HG02852 (cell line): ENCODE data around the gene MMAB.

Source experiments
- ATAC-seq: cut with Tn5 transposase; IDR thresholded peaks from one replicate; pipeline ENCODE4 v1.9.1; 2021; ENCODE audit warnings: mild to moderate bottlenecking, moderate library complexity; ENCODE audit not compliant: unreplicated experiment

Gene MMAB

GRCh38 chr12:109541413-109541726, 31.9 kb downstream of the MMAB start:
- ATAC-seq = no peak

- no peak for ATAC-seq
These were observed 32.5 kb downstream of the MMAB start for GRCh38 chr12:109540526-109541412.

GRCh38 chr12:109539508-109539907, 33.8 kb downstream of the MMAB start:
- no peak for ATAC-seq

GRCh38 chr12:109538191-109538863, 35.0 kb downstream of the MMAB start:
- ATAC-seq = no peak

DNA sequence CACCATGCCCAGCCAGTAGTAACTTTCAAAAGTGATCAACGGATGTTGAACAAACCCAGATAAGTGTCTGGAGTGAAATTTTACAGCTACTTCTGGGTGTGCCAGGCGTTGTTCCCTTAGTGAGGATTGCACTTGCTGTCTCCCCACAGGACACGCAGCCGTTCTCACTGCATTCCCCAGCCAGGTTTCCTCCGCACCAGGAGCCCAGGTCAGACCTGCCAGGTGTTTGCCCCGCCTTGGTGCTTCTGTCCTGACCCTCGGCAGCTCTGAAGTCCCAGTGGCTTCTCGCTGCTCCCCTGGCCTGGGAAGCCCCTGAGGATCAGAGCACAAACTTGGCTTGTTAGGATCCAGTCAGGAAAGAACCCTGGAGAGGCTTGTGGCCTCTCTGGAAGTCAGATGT, 36.2 kb downstream of the MMAB start:
- ATAC-seq = no peak

DNA sequence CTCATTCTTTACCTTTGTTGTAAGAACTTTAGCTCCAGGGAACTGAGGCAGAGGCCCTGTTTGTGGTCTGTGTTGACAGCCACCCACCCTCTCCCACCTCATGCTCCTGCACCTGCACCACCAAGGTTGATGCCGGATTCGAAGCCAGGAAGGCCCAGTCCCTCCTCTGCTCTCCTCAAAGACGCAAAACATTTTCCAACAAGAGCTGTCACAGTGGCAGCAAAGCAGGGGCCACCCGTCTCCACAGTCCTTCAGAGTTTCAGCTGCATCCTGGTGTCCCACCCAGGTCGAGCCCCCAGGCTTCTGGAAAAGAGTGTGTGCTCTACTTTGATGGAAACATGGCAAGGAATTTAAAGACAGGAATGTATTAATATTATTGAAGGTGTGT, 37.4 kb downstream of the MMAB start:
- ATAC-seq = no peak

GRCh38 chr12:109535231-109535862, 38.0 kb downstream of the MMAB start:
- ATAC-seq = no peak

GRCh38 chr12:109534456-109534855, 38.8 kb downstream of the MMAB start:
- no peak for ATAC-seq

DNA sequence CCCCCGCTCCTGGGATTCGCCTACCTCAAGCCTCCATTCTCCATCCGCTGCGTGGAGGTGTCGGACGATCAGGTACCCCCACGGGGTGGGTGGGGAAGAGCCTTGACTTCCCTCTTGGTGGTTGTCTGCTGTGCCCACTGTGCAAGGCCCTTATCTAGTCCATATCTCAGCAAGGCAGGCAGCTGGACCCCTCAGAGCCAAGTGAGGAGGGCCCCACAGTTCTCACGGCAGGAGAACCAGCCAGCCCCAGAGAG, 39.9 kb downstream of the MMAB start:
- no peak for ATAC-seq

GRCh38 chr12:109532721-109533486, 40.4 kb downstream of the MMAB start:
- ATAC-seq = no peak

DNA sequence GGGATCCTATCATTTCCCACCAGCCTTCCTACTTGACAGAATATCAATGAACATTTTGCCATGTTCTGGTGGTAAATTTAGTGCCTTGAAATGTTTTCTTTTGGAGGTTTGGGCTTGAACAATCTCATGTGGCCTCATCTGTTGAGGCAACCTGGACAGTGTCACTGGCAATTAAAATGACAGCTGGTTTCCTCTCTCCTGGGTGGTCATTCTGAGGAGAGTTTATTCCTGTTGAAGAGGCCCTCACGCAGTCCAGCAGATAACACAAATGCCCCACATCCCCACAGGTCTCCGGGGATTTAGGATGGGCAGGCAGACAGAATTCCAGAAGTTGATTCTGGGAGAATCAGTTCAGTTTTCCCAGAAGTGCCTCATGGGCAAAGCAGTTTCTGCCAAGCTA, 41.9 kb downstream of the MMAB start:
- ATAC-seq = no peak

DNA sequence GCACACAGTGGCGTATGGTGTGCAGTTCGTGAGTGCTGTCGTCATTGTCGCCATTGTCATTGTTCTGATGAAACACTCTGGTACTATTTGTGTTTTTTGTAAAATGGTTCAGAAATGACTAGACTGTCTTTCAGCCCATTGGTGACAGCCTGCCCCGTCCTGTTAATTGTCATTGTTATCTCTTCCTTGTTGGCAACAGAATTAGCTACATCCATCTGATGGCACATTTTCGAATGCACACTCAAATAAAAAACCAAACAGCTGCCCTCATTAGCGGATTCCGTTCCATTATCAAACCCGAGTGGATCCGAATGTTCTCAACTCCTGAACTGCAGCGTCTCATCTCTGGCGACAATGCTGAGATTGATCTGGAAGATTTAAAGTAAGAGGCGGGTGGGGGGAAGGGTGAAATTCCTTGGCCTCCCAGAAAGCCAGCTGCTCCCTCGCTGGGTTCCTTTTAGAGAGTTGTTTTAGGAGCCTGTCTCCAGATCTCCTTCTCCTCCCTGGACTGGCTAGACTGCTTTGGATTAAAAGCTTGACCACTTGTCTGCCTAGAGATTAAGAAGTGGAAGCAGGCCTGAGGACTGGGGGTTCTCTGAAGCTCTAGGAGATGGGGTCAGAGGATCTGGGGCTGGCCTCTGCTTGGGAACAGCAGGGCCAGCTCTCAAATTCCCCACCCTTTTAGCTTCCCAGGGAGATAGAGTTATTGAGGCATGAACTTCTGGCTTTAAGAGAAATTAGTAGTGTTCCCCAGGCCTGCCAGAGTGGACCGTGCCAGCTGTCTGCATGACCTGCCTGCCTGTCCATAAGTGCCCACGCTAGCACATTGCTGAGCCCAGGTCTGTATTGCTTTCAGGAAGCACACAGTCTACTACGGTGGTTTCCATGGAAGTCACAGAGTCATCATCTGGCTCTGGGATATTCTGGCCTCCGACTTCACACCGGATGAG, 43.3 kb downstream of the MMAB start:
- ATAC-seq = no peak

DNA sequence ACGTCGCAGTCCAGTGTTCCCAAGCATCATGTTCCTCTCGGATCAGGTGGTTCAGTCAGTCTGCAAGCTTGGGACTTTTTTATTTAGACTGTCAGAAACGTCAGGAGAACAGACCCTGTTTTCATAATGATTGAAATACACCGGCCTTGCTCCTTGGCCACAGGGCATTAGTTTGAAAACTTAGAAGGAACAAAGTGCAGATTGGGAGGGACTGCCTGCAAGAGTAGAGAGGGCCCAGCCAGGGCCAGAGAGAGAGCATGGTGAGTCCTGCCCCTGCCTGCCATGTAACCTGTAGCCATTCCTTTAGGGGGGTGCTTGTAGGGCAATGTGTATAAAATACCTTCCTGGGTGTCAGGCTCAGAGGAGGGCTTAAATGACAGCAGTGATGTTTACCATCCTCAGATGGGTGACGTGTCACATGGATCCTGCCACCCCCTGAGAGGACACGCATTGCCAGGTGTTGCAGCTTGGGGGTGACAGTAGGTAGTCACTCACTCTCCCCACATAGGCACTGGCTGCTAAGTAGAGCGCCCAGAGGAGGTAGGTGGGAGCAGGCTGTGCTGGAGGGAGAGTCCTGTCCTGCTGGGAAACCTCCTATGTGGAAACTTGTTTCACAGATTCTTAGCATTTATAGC, 45.7 kb downstream of the MMAB start:
- no peak for ATAC-seq

DNA sequence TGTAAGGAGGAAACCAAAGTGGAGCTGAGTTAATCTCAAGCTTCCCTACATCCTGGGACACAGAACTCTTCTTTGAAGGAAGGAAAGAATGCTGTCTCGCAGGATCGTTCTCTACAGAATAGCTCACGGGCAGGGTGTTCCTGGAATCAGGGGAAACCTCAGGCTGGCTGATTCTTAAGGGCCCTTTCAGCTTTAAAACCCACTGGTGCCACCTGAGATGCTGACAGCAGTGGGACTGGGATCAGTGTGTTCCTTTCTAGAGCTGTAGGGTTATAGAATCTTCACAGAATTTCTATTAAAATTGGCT, 48.1 kb downstream of the MMAB start:
- ATAC-seq = no peak

DNA sequence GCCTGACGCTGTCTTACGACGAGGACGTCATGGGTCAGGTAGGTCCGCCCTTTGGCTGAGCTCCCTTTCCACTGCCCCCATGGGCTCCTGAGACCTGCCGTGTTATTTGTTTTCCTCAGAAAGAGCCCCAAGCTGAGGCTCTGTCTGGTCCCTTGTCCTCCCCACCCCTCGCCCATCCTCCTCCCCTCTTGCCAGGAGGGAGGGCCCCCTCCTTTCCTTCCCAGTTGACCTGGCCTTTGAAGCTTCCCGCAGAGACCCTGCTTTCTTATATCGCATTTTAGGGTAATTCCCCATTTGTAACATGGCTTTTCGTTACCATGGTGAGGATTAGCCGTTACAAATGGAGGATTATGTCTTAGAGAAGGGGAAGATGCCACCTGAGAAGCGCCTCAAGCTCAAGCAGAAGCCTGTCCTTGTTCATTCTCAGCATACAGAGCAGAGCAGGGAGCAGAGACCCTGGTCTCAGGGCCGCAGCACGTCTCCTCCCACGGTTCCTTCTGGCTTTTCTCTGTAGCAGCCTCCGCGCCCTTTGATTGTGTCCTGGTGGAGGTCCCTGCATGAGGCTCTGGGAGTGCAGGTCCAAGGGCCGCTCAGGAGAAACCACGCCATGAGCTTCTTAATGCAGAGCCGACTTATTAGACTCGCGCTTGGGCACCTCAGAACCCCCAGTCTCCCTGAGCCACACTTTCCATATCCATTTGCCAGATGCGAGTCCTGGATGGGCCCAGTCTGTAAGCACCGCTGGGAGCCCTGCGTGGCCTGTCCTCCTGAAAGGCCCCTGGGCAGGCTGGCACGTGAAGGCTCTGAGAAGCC, 48.6 kb downstream of the MMAB start:
- ATAC-seq = no peak

DNA sequence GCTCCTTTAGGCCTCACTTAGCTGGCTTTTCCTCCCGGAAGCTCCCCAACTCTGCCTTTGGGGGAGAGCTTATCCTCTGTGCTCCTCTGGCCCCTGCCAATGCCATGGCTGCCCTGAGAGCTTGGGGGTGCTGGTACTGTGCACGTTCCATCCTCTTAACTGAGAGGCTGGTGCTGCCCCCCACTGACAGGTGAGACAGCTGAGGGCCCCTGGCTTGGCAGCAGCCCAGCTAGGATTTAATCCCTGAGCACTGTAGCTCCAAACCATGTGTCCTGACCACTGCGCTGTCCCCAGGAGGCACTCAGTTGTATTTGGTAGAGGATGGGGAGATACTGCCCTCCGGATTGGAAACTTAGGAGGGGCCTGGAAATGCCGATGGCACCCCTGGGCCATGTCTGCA, 49.8 kb downstream of the MMAB start:
- no peak for ATAC-seq

DNA sequence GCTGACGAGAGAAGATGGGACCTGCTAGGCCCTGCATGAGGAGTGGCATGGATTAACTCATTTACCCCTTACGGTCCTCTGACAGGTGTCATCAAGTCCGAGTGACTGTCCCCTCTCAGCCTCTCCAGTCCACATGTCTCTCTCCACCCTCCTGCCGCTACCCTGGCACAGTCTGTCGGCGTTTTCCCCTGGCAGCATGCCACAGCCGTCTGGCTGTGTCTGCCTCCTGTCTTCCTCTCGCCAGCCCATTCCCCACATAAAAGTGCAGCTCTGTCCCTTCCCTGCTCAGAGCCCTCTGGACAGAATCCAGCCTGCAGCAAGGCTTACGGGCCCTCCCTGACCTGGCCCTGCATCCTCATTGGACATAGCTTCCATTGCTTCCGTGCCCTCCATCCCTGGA, 50.2 kb downstream of the MMAB start:
- ATAC-seq = no peak

- no peak for ATAC-seq
These were observed 51.5 kb downstream of the MMAB start for GRCh38 chr12:109521831-109522230.

GRCh38 chr12:109519787-109520186, 53.5 kb downstream of the MMAB start:
- no peak for ATAC-seq
